GM12891 (cell line): Measurements from ENCODE around the gene KRTAP1-4.
"Not testable (repeated sequence)": the region's sequence is repeated elsewhere in the genome, so short reads cannot be mapped to it uniquely, and the experiment has no call there.

Source experiments
- DNase-seq: peaks from one replicate; pipeline ENCODE4 v3.0.0; 2011; ENCODE audit warnings: low spot score; ENCODE audit not compliant: insufficient read length
- FAIRE-seq: peaks from 2 replicates; lab custom pipeline; 2011; peaks lifted over from hg19 to GRCh38; lab: Jason Lieb, UNC
- PAX5 ChIP-seq: IDR thresholded peaks from 2 replicates; pipeline ENCODE4 v1.6.1; 2011; ENCODE audit warnings: low read length, moderate library complexity, mild to moderate bottlenecking; ENCODE audit not compliant: insufficient read depth, severe bottlenecking
- POLR2A ChIP-seq: IDR thresholded peaks from 2 replicates; pipeline ENCODE4 v1.6.1; 2011; ENCODE audit warnings: low read depth, low read length, control low read depth
- POLR2AphosphoS5 ChIP-seq: IDR thresholded peaks from 2 replicates; pipeline ENCODE4 v1.6.1; 2011; ENCODE audit warnings: low read depth, low read length, control low read depth
- POU2F2 ChIP-seq: IDR thresholded peaks from 2 replicates; pipeline ENCODE4 v1.6.1; 2011; ENCODE audit warnings: low read depth, mild to moderate bottlenecking, control low read depth, low read length, moderate library complexity
- SPI1 ChIP-seq: IDR thresholded peaks from 2 replicates; pipeline ENCODE4 v1.6.1; 2011; ENCODE audit warnings: low read depth, low read length, control low read depth
- TAF1 ChIP-seq: IDR thresholded peaks from 2 replicates; pipeline ENCODE4 v1.6.1; 2011; ENCODE audit warnings: low read depth, low read length, control low read depth

The KRTAP1-4 gene

DNA sequence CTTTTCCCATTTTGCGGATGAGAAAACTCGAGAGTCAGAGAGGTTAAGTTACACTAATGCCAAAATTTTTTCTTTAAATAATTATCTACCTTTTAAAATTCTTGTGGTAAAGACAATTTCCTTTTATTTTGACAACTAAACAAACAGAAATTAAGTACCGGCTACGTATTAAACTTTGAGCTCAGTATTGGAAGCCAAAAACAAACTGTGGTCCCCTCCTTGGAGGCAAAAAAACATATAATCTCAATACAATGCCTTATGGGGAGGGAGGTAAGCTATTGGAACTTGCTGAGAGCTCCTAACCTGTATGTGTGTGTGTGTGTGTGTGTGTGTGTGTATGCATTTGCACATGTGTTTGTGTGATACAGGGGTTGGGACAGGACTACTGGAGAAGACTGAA, 33.5 kb upstream of the KRTAP1-4 start:
- no peak for FAIRE-seq
- TF ChIP-seq POLR2AphosphoS5 (no peak), POLR2A (no peak), POU2F2 (no peak), TAF1 (no peak), SPI1 (no peak), PAX5 (no peak)
- no peak for DNase-seq

DNA sequence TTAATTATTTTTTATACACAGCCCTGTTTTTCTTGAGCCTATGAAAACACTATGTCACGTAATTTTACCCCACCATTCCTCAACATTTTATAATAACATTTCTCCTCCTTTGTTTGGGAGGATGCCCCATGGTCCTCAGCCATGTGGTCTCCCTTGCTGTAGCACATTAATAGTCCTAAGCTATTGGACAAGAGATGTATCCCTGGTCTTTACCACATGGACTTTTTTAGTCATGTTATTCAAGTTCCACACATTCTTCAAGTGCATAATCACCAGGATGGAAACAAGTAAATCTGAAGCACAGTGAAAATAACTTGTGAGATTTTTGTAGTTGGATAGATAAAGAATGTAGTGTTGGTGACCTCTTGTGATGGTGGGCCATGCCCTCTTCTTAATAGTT, 32.0 kb upstream of the KRTAP1-4 start:
- TF ChIP-seq TAF1 (no peak), POLR2A (no peak), PAX5 (no peak), POU2F2 (no peak), POLR2AphosphoS5 (no peak), SPI1 (no peak)
- no peak for DNase-seq
- no peak for FAIRE-seq

DNA sequence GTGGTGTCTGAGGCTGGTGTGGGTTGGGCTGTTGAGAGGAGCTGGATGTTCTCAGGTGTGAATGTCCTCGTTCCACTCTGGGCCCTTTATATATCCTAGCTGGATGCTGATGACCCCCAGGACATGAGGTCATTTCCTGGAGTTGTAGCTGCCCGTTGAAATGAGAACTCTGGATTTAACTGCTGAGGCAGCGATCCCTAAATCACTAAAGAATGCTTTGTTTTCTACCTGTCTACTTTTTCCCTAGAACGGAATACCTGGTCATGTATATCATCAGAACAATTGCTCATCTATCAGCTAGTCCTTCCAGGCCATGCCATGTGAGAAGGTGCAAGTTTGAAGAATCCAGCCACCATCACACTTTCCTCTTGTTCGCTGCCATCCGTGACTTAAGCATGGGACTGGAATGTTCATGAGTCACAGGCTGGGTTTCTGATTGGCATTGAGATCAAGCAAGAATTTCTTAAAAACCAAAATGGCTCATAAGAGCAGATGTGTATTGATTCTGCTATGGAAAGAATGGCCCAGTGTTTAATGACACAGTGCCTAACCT, 30.1 kb upstream of the KRTAP1-4 start, which contains the start of gene KRTAP2-3:
Gene KRTAP2-3 (minus strand): TSS at position 63 of the 553 bp plus-strand sequence. CDS start 64 bp downstream, outside the sequence.
- TF ChIP-seq POU2F2, result no peak
- no peak for TF ChIP-seq SPI1
- no peak for TF ChIP-seq TAF1
- TF ChIP-seq PAX5, result no peak
- no peak for TF ChIP-seq POLR2A
- TF ChIP-seq POLR2AphosphoS5, result no peak
- DNase-seq (no peak), FAIRE-seq (no peak)

DNA sequence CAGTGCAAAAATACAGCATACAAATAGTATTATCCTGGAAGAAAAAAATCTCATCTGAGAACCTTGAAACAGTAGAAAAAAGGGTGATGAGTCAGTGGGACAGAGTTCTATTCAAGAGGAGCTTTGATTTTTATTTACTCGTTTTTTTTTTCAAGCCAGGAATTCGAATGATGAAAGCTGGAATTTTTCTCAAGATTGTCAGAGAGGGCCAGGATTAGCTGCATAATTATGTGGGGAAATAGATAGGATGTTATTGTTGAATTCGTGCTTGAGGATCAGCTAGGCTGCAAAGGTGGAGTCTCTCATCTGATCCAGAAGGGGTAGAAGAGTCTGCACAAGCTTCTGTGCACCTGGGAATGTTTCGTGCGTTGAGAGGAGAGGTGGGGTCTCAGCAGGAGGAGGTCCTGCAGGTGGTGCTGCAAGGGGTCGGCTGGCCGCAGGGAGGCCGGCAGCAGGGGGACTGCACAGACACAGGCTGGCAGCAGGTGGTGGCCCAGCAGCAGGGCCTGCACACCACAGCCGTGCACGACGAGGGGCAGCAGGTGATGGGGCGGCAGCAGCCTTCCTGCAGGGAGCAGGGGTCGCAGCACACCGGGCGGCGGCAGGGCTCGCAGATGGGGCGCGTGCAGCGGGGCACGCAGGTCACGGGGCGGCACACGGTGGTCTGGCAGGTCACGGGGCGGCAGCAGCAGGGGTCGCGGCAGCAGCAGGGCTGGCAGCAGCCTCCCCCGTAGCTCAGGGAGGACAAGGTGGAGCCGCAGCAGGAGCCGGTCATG, 29.5 kb upstream of the KRTAP1-4 start:
- not testable (repeated sequence) for FAIRE-seq, DNase-seq

DNA sequence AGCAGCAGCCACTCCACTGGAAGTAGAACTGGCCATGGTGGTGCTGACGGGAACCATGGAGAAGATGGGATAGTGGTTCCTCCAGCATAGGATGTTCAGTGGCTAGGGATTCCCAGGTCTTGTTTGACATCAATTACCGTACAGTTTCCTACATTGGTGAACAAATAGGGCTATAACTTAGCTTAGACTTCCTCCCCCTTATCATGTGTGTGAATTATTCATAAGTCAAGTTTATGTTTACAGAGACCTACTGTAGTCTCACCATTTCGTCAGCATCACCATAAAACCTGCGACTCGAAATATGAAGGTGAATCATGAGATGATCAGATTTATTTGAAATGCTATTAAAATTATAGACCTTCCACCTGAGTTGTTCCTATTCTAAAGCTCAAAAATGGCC, 28.7 kb upstream of the KRTAP1-4 start:
- DNase-seq (no peak), FAIRE-seq (no peak)
- no peak for TF ChIP-seq POLR2A
- TF ChIP-seq POLR2AphosphoS5, result no peak
- no peak for TF ChIP-seq POU2F2
- TF ChIP-seq PAX5, result no peak
- no peak for TF ChIP-seq TAF1
- no peak for TF ChIP-seq SPI1

DNA sequence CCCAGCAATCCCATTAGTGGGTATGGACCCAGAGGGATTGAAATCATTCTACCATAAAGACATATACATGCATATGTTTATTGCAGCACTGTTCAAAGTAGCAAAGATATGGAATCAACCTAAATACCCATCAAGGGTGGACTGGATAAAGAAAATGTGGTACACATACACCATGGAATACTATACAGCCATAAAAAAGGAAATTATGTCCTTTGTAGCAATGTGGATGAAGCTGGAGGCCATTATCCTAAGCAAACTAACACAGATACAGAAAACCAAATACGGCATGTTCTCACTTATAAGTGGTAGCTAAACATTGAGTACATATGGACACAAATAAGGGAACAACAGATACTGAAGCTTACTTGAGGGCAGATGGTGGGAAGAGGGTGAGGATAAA, 27.6 kb upstream of the KRTAP1-4 start:
- DNase-seq, result no peak
- peak; percentile 51 for FAIRE-seq
- TF ChIP-seq POLR2A (no peak), PAX5 (no peak), POU2F2 (no peak), TAF1 (no peak), POLR2AphosphoS5 (no peak), SPI1 (no peak)

DNA sequence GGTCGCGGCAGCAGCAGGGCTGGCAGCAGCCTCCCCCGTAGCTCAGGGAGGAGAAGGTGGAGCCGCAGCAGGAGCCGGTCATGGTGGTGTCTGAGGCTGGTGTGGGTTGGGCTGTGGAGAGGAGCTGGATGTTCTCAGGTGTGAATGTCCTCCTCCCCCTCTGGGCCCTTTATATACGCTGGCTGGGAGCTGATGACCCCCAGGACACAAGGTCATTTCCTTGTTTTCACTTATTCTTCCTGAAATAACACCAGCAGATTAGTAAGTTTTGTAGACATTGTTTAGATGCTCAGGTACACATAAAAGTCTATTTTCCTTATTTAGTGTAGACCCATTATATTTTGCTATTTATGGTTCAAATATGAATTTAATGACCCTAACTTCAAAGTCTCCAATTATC, 25.1 kb upstream of the KRTAP1-4 start, which contains the start of gene KRTAP2-2:
Gene KRTAP2-2 (minus strand): TSS at position 101 of the 400 bp plus-strand sequence. CDS start 19 bp downstream, at position 82.
- FAIRE-seq, DNase-seq: not testable (repeated sequence)

DNA sequence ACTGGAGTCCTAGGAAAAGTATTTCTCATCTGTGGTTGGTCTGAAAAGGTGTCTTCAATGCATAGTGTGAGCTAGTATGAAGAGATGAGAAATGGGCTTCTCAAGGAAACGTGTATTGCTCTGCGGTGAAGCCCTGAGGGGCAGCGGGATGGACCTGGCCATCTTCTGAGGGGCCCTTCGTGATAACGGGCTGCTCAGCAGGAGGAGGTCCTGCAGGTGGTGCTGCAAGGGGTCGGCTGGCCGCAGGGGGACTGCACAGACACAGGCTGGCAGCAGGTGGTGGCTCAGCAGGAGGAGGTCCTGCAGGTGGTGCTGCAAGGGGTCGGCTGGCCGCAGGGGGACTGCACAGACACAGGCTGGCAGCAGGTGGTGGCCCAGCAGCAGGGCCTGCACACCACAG, 24.6 kb upstream of the KRTAP1-4 start:
- DNase-seq, result not testable (repeated sequence)

DNA sequence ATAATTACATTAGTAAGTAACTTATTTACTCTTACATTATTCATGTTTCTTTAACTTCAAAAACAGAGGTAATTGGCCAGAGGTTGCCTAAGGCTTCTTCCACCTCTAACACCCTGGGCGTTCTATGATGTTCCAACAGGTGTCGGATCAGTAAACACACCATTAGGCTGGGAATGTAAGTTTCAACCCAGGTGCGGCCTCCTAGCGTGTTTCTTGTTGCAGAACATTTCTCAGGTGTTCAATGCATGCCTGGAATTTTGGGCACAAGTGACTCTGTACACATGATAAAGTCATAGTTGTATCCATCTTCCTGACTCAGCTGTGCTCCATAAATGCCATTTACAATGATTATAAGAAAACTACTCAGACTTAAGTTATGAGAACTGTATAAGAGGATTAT, 24.0 kb upstream of the KRTAP1-4 start:
- FAIRE-seq (no peak), DNase-seq (no peak)
- TF ChIP-seq SPI1 (no peak), PAX5 (no peak), TAF1 (no peak), POU2F2 (no peak), POLR2A (no peak), POLR2AphosphoS5 (no peak)

More for the DNA sequence above, 24.6 kb upstream of the KRTAP1-4 start:
- not testable (repeated sequence) for FAIRE-seq

DNA sequence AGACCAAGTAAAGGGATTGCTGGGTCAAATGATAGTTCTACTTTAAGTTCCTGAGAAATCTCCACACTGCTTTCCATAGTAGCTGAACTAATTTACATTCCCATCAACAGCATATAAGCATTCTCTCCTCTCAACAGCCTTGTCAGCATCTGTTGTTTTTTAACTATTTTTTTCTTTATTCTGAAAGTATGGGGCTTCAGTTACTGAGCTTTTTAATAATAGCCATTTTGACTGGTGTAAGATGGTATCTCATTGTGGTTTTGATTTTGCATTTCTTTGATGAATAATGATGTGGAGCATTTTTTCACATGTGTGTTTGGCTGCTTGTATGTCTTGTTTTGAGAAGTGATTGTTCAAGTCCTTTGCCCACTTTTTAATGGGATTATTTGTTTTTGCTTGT, 22.6 kb upstream of the KRTAP1-4 start:
- DNase-seq (no peak), FAIRE-seq (no peak)
- TF ChIP-seq TAF1, result no peak
- TF ChIP-seq PAX5, result no peak
- no peak for TF ChIP-seq POLR2A
- TF ChIP-seq POLR2AphosphoS5, result no peak
- no peak for TF ChIP-seq POU2F2
- TF ChIP-seq SPI1, result no peak

DNA sequence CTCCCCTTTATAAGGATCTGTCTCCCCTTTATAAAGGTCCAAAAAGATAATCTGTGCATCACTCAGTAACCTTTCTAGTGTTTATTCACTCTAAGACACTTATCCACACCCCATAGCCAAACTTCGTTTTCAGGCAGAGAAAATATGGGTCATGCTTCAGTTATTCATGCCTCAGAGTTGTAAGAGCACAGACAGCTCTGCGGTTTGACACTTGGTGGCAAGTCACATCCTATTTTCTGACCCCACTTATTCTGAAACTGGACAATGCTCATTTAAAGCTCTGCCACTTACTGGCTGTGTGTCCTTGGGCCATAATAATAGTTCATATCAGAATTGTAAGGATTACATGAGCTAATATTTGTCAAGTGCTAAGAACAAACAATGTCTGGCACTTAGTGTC, 19.1 kb upstream of the KRTAP1-4 start:
- FAIRE-seq (no peak), DNase-seq (no peak)
- TF ChIP-seq TAF1, result no peak
- no peak for TF ChIP-seq POU2F2
- no peak for TF ChIP-seq POLR2A
- TF ChIP-seq POLR2AphosphoS5, result no peak
- no peak for TF ChIP-seq SPI1
- no peak for TF ChIP-seq PAX5
